ENCODE measurements around the gene CFAP54.
"Not testable (repeated sequence)": the region's sequence is repeated elsewhere in the genome, so short reads cannot be mapped to it uniquely, and the experiment has no call there.

GRCh38 chr12:96604374-96604773, 115.0 kb downstream of the CFAP54 start:
- not testable (repeated sequence) for TF ChIP-seq JUNB (IDR thresholded peaks at IDR 0.05; ENCODE audit: unreplicated experiment); EZH2phosphoT487 (IDR thresholded peaks at IDR 0.05; ENCODE audit: unreplicated experiment); EZH2 (IDR thresholded peaks at IDR 0.05; ENCODE audit: low read depth, unreplicated experiment); POLR2AphosphoS5 (IDR thresholded peaks at IDR 0.05; ENCODE audit: low read depth); NANOG (IDR thresholded peaks at IDR 0.05; ENCODE audit: borderline replicate concordance); STAT1 (IDR thresholded peaks at IDR 0.05; ENCODE audit: unreplicated experiment); CREB1 (CRISPR knock-in tag; IDR thresholded peaks at IDR 0.05; ENCODE audit: low read depth); ETS1 (IDR thresholded peaks at IDR 0.05); ZNF114 (CRISPR knock-in tag; IDR thresholded peaks at IDR 0.05)
- TF ChIP-seq, protein P1, sequence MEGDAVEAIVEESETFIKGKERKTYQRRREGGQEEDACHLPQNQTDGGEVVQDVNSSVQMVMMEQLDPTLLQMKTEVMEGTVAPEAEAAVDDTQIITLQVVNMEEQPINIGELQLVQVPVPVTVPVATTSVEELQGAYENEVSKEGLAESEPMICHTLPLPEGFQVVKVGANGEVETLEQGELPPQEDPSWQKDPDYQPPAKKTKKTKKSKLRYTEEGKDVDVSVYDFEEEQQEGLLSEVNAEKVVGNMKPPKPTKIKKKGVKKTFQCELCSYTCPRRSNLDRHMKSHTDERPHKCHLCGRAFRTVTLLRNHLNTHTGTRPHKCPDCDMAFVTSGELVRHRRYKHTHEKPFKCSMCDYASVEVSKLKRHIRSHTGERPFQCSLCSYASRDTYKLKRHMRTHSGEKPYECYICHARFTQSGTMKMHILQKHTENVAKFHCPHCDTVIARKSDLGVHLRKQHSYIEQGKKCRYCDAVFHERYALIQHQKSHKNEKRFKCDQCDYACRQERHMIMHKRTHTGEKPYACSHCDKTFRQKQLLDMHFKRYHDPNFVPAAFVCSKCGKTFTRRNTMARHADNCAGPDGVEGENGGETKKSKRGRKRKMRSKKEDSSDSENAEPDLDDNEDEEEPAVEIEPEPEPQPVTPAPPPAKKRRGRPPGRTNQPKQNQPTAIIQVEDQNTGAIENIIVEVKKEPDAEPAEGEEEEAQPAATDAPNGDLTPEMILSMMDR (conservative IDR thresholded peaks at IDR 0.05; ENCODE audit: low read depth in 2 of 2), result not testable (repeated sequence)
- TF ChIP-seq, protein P2, sequence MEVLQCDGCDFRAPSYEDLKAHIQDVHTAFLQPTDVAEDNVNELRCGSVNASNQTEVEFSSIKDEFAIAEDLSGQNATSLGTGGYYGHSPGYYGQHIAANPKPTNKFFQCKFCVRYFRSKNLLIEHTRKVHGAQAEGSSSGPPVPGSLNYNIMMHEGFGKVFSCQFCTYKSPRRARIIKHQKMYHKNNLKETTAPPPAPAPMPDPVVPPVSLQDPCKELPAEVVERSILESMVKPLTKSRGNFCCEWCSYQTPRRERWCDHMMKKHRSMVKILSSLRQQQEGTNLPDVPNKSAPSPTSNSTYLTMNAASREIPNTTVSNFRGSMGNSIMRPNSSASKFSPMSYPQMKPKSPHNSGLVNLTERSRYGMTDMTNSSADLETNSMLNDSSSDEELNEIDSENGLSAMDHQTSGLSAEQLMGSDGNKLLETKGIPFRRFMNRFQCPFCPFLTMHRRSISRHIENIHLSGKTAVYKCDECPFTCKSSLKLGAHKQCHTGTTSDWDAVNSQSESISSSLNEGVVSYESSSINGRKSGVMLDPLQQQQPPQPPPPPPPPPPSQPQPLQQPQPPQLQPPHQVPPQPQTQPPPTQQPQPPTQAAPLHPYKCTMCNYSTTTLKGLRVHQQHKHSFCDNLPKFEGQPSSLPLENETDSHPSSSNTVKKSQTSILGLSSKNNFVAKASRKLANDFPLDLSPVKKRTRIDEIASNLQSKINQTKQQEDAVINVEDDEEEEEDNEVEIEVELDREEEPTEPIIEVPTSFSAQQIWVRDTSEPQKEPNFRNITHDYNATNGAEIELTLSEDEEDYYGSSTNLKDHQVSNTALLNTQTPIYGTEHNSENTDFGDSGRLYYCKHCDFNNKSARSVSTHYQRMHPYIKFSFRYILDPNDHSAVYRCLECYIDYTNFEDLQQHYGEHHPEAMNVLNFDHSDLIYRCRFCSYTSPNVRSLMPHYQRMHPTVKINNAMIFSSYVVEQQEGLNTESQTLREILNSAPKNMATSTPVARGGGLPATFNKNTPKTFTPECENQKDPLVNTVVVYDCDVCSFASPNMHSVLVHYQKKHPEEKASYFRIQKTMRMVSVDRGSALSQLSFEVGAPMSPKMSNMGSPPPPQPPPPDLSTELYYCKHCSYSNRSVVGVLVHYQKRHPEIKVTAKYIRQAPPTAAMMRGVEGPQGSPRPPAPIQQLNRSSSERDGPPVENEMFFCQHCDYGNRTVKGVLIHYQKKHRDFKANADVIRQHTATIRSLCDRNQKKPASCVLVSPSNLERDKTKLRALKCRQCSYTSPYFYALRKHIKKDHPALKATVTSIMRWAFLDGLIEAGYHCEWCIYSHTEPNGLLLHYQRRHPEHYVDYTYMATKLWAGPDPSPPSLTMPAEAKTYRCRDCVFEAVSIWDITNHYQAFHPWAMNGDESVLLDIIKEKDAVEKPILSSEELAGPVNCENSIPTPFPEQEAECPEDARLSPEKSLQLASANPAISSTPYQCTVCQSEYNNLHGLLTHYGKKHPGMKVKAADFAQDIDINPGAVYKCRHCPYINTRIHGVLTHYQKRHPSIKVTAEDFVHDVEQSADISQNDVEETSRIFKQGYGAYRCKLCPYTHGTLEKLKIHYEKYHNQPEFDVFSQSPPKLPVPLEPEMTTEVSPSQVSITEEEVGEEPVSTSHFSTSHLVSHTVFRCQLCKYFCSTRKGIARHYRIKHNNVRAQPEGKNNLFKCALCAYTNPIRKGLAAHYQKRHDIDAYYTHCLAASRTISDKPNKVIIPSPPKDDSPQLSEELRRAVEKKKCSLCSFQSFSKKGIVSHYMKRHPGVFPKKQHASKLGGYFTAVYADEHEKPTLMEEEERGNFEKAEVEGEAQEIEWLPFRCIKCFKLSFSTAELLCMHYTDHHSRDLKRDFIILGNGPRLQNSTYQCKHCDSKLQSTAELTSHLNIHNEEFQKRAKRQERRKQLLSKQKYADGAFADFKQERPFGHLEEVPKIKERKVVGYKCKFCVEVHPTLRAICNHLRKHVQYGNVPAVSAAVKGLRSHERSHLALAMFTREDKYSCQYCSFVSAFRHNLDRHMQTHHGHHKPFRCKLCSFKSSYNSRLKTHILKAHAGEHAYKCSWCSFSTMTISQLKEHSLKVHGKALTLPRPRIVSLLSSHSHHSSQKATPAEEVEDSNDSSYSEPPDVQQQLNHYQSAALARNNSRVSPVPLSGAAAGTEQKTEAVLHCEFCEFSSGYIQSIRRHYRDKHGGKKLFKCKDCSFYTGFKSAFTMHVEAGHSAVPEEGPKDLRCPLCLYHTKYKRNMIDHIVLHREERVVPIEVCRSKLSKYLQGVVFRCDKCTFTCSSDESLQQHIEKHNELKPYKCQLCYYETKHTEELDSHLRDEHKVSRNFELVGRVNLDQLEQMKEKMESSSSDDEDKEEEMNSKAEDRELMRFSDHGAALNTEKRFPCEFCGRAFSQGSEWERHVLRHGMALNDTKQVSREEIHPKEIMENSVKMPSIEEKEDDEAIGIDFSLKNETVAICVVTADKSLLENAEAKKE (CRISPR knock-in tag; IDR thresholded peaks at IDR 0.05), result not testable (repeated sequence)
- TF ChIP-seq, protein P3, sequence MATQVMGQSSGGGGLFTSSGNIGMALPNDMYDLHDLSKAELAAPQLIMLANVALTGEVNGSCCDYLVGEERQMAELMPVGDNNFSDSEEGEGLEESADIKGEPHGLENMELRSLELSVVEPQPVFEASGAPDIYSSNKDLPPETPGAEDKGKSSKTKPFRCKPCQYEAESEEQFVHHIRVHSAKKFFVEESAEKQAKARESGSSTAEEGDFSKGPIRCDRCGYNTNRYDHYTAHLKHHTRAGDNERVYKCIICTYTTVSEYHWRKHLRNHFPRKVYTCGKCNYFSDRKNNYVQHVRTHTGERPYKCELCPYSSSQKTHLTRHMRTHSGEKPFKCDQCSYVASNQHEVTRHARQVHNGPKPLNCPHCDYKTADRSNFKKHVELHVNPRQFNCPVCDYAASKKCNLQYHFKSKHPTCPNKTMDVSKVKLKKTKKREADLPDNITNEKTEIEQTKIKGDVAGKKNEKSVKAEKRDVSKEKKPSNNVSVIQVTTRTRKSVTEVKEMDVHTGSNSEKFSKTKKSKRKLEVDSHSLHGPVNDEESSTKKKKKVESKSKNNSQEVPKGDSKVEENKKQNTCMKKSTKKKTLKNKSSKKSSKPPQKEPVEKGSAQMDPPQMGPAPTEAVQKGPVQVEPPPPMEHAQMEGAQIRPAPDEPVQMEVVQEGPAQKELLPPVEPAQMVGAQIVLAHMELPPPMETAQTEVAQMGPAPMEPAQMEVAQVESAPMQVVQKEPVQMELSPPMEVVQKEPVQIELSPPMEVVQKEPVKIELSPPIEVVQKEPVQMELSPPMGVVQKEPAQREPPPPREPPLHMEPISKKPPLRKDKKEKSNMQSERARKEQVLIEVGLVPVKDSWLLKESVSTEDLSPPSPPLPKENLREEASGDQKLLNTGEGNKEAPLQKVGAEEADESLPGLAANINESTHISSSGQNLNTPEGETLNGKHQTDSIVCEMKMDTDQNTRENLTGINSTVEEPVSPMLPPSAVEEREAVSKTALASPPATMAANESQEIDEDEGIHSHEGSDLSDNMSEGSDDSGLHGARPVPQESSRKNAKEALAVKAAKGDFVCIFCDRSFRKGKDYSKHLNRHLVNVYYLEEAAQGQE (IDR thresholded peaks at IDR 0.05; ENCODE audit: unreplicated experiment), result not testable (repeated sequence)
